ENCODE results near the gene MYO10. TPM values are rescaled to one million over a fixed set of nuclear protein-coding genes. Genes with fewer than 3 reads are reported as not detected.

MYO10 gene
- total RNA-seq, 2 experiments from 2014 or later, result 0.03 to 1.7 TPM

- TF ChIP-seq CTCF (conservative IDR thresholded peaks at IDR 0.05; ENCODE audit: low read length) (no peak), EZH2phosphoT487 (IDR thresholded peaks at IDR 0.05; ENCODE audit: borderline replicate concordance, low read depth, low read length) (no peak)
Measured at GRCh38 chr5:16628376-16628775, 307.7 kb downstream of the MYO10 start.

GRCh38 chr5:16626696-16627264, 309.3 kb downstream of the MYO10 start:
- Histone ChIP-seq H3K9me2 (ENCODE audit: insufficient read depth, low read length) (no peaks in the 10 kb centered on the region), H3K79me2 (ENCODE audit: insufficient read depth, low read depth, low read length) (no peaks in the 10 kb centered on the region), H3K36me3 (ENCODE audit: insufficient read depth, low read length) (no peaks in the 10 kb centered on the region), H3K27ac (ENCODE audit: low read depth, low read length, poor library complexity, severe bottlenecking) (no peak overlapping the region), H3K4me2 (ENCODE audit: low read length) (no peak overlapping the region), H4K20me1 (ENCODE audit: insufficient read depth, low read length) (no peaks in the 10 kb centered on the region), H3K4me1 (ENCODE audit: insufficient read depth, low read length, poor library complexity, severe bottlenecking) (no peaks in the 10 kb centered on the region), H3K4me3 (ENCODE audit: low read depth, low read length, poor library complexity, severe bottlenecking) (no peak overlapping the region), H3K9me3 (ENCODE audit: low read length) (no peaks in the 10 kb centered on the region), H2AFZ (ENCODE audit: low read length) (no peak overlapping the region)
- no TSS peak for BruUV-seq (replicated peaks)
- intact Hi-C loops (cut with micrococcal nuclease; ENCODE audit: unreplicated experiment), result no loop called here
- DNase-seq (ENCODE audit: low spot score), result no peak
- TF ChIP-seq CTCF (conservative IDR thresholded peaks at IDR 0.05; ENCODE audit: low read length) (no peak), EZH2phosphoT487 (IDR thresholded peaks at IDR 0.05; ENCODE audit: borderline replicate concordance, low read depth, low read length) (no peak)
- ChIA-PET CTCF (ENCODE audit: unreplicated experiment) (no interaction called here), POLR2A (interaction anchor here (0.9 to 1.1 kb wide), 2 partner anchors 13 to 36 kb away, joined by 3 to 4 read pairs; no protein-coding TSS in a partner anchor)

More at GRCh38 chr5:16628376-16628775, 307.7 kb downstream of the MYO10 start:
- Histone ChIP-seq H3K4me3 (ENCODE audit: low read depth, low read length, poor library complexity, severe bottlenecking) (no peak overlapping the region), H3K4me1 (ENCODE audit: insufficient read depth, low read length, poor library complexity, severe bottlenecking) (no peaks in the 10 kb centered on the region), H3K79me2 (ENCODE audit: insufficient read depth, low read depth, low read length) (no peaks in the 10 kb centered on the region), H3K4me2 (ENCODE audit: low read length) (no peak overlapping the region), H3K9me3 (ENCODE audit: low read length) (no peaks in the 10 kb centered on the region), H3K9me2 (ENCODE audit: insufficient read depth, low read length) (no peaks in the 10 kb centered on the region), H3K27ac (ENCODE audit: low read depth, low read length, poor library complexity, severe bottlenecking) (no peak overlapping the region), H3K36me3 (ENCODE audit: insufficient read depth, low read length) (no peaks in the 10 kb centered on the region), H2AFZ (ENCODE audit: low read length) (no peak overlapping the region), H4K20me1 (ENCODE audit: insufficient read depth, low read length) (no peaks in the 10 kb centered on the region)
- ChIA-PET POLR2A (no interaction called here), CTCF (ENCODE audit: unreplicated experiment) (no interaction called here)
- intact Hi-C loops (cut with micrococcal nuclease; ENCODE audit: unreplicated experiment), result no loop called here
- no peak for DNase-seq (ENCODE audit: low spot score)
- BruUV-seq (replicated peaks), result no TSS peak

GRCh38 chr5:16625096-16625495, 311.0 kb downstream of the MYO10 start:
- no peak for DNase-seq (ENCODE audit: low spot score)
- Histone ChIP-seq H3K27ac (ENCODE audit: low read depth, low read length, poor library complexity, severe bottlenecking) (no peak overlapping the region), H3K4me1 (ENCODE audit: insufficient read depth, low read length, poor library complexity, severe bottlenecking) (no peaks in the 10 kb centered on the region), H2AFZ (ENCODE audit: low read length) (no peak overlapping the region), H3K9me3 (ENCODE audit: low read length) (no peaks in the 10 kb centered on the region), H3K36me3 (ENCODE audit: insufficient read depth, low read length) (no peaks in the 10 kb centered on the region), H3K79me2 (ENCODE audit: insufficient read depth, low read depth, low read length) (no peaks in the 10 kb centered on the region), H3K9me2 (ENCODE audit: insufficient read depth, low read length) (no peaks in the 10 kb centered on the region), H3K4me2 (ENCODE audit: low read length) (no peak overlapping the region), H3K4me3 (ENCODE audit: low read depth, low read length, poor library complexity, severe bottlenecking) (no peak overlapping the region), H4K20me1 (ENCODE audit: insufficient read depth, low read length) (no peaks in the 10 kb centered on the region)
- BruUV-seq (replicated peaks), result no TSS peak
- intact Hi-C loops (cut with micrococcal nuclease; ENCODE audit: unreplicated experiment), result no loop called here
- POLR2A ChIA-PET, result interaction anchor here (1.3 kb wide), 1 partner anchor 10 kb away, joined by 3 read pairs; no protein-coding TSS in a partner anchor
- TF ChIP-seq CTCF (conservative IDR thresholded peaks at IDR 0.05; ENCODE audit: low read length), result no peak
- TF ChIP-seq EZH2phosphoT487 (IDR thresholded peaks at IDR 0.05; ENCODE audit: borderline replicate concordance, low read depth, low read length), result no peak
- CTCF ChIA-PET (ENCODE audit: unreplicated experiment), result no interaction called here

All from OCI-LY7 (cell line).